Esophagus squamous epithelium (tissue), 5 donors: ENCODE data around the gene LILRA5. TPM values are rescaled to one million over a fixed set of nuclear protein-coding genes. Genes with fewer than 3 reads are reported as not detected.

Experiments
- DNase-seq: peaks from one replicate; lab custom pipeline; 2025; lab: John Stamatoyannopoulos, UW
- H3K27ac ChIP-seq, 4 donors: fragments of 200-600 bp; sonication (generic); one replicate each; pipeline ENCODE4 v1.5.1; 2016 to 2019; ENCODE audit warnings: mild to moderate bottlenecking in 1 of 4
- H3K27me3 ChIP-seq, 4 donors: fragments of 200-600 bp; sonication (generic); 1 replicate in 3 of 4; 2 replicates in 1 of 4; pipeline versions ENCODE4 v1.5.1 to v1.6.0; 2017 to 2021; ENCODE audit warnings: antibody characterized with exemption in 1 of 4
- H3K36me3 ChIP-seq, 3 donors: fragments of 200-600 bp; sonication (generic); one replicate each; pipeline ENCODE4 v1.5.1; 2016 to 2019
- H3K4me1 ChIP-seq, 3 donors: fragments of 200-600 bp; sonication (generic); one replicate each; pipeline ENCODE4 v1.5.1; 2017 to 2019
- H3K4me3 ChIP-seq, 4 donors: fragments of 200-600 bp; sonication (generic); 1 replicate in 3 of 4; 2 replicates in 1 of 4; pipeline ENCODE4 v1.5.1; 2016 to 2019; ENCODE audit warnings: mild to moderate bottlenecking in 2 of 4, moderate library complexity in 1 of 4
- H3K9me3 ChIP-seq, 3 donors: fragments of 200-600 bp; sonication (generic); one replicate each; pipeline ENCODE4 v1.5.1; 2016 to 2019
- POLR2A ChIP-seq, 4 donors: fragments of 450-650 bp; IDR thresholded peaks; one replicate each; pipeline ENCODE4 v1.6.1; 2017; ENCODE audit warnings: antibody characterized with exemption in 4 of 4, mild to moderate bottlenecking in 4 of 4, moderate library complexity in 3 of 4
- WGBS, 2 donors: methylation state at CpG; one replicate each; pipeline ENCODE4 v1.1.5; 2018; 5-methylcytosine and 5-hydroxymethylcytosine counted together
- intact Hi-C: fragments of 100-400 bp; cut with DNase I; formaldehyde crosslinking; loops from one replicate; pipeline ENCODE4 v1.15.0; 2022
- small RNA-seq, 4 donors: library from RNA; depleted of rRNA; stranded (forward); fragments of <200 nt; gene quantifications; one replicate each; pipeline ENCODE3, GENCODE V24; 2016
- total RNA-seq, 4 donors: library from RNA; depleted of rRNA; stranded (reverse); fragments of >200 nt; gene quantifications; one replicate each; pipeline ENCODE4 v1.1.0, GENCODE V29; 2016
- TF ChIP-seq, protein P1 (sequence below), 6 experiments: fragments of 450-650 bp in 4 of 6; fragments of 200-600 bp in 2 of 6; sonication (generic) in 2 of 6; IDR thresholded peaks; one replicate each; pipeline ENCODE4 v1.5.1; 2016 to 2019; ENCODE audit warnings: antibody characterized with exemption in 6 of 6, mild to moderate bottlenecking in 4 of 6, moderate library complexity in 4 of 6
- donor health status: DM: yes; HTN: yes; CAD: no.

The LILRA5 gene
- total RNA-seq, 4 donors from 2014 or later, result 0.38 to 1.4 (median 0.70) TPM; not detected in 1

DNA sequence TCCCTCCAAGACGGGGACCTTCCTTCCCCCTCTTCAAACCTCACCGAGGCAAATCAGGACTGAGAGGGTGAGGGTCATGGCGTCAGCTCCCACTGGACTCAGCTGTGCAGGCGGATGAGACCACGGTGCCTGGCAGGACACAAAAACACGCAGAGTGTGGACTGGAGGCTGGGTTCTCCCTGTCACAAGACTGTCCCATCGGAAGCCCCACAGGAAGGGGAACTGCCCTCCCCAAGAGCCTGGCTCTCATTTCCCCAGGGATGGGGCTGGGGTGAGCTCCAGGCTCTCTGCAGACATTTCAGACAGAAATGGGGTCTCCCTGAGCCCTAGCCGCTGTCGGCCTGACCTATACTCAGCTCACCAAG is 55.9 kb downstream of the LILRA5 start, which contains the start of gene LILRB5:
Gene LILRB5 (minus strand): TSS at position 158 of the 365 bp plus-strand sequence. CDS start 80 bp downstream, at position 78.
- WGBS, 2 donors, result 85 to 87% methylated on average over 2 to 6 of the region's 9 CpGs
- Histone ChIP-seq H3K27me3 (peaks cover 0 to 60% (median 0%) of the 10 kb centered on the region in 4 donors), H3K4me1 (no peaks in the 10 kb centered on the region), H3K4me3 (peak within 1 kb of the TSS in 2 of 4 donors; percentile 18 to 35), H3K9me3 (no peaks in the 10 kb centered on the region), H3K27ac (no peak within 1 kb of the TSS), H3K36me3 (no peaks in the 10 kb centered on the region)
- intact Hi-C loops, result no loop called here
- DNase-seq, result no peak
- TF ChIP-seq POLR2A (IDR thresholded peaks at IDR 0.05), result no peak
- TF ChIP-seq, protein P1, sequence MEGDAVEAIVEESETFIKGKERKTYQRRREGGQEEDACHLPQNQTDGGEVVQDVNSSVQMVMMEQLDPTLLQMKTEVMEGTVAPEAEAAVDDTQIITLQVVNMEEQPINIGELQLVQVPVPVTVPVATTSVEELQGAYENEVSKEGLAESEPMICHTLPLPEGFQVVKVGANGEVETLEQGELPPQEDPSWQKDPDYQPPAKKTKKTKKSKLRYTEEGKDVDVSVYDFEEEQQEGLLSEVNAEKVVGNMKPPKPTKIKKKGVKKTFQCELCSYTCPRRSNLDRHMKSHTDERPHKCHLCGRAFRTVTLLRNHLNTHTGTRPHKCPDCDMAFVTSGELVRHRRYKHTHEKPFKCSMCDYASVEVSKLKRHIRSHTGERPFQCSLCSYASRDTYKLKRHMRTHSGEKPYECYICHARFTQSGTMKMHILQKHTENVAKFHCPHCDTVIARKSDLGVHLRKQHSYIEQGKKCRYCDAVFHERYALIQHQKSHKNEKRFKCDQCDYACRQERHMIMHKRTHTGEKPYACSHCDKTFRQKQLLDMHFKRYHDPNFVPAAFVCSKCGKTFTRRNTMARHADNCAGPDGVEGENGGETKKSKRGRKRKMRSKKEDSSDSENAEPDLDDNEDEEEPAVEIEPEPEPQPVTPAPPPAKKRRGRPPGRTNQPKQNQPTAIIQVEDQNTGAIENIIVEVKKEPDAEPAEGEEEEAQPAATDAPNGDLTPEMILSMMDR (IDR thresholded peaks at IDR 0.05), result no peak

Small RNAs within 50 kb of the gene (small RNA-seq; reads per million reads assigned to genes)
- gene AC245884.12 (0 reads per million in 4 donors), gene MIR4752 (0 reads per million in 4 donors), gene RNU6-1307P (0 reads per million in 4 donors)

Other genes starting within 250 kb of the LILRA5 start
- not detected for gene VSTM1, start 249.3 kb downstream of the LILRA5 start, total RNA-seq
- not detected for gene TARM1, start 231.8 kb downstream of the LILRA5 start, total RNA-seq
- gene OSCAR, start 212.4 kb downstream of the LILRA5 start, total RNA-seq, result 1 to 10 TPM in 2 of 4 donors, under 1 TPM in 1, not detected in 1; 0.70 to 1.6 (median 1.3) TPM
- 10 to 100 TPM; 20.9 to 29.5 (median 25.4) TPM for gene NDUFA3, start 210.3 kb downstream of the LILRA5 start, total RNA-seq
- 1 to 10 TPM; 6.1 to 9.0 (median 7.4) TPM for gene TFPT, start 197.5 kb downstream of the LILRA5 start, total RNA-seq
- 10 to 100 TPM; 41.8 to 49.2 (median 43.2) TPM for gene PRPF31, start 197.4 kb downstream of the LILRA5 start, total RNA-seq
- gene CNOT3, start 175.4 kb downstream of the LILRA5 start, total RNA-seq, result 10 to 100 TPM; 18.0 to 27.9 (median 18.7) TPM
- gene LENG1, start 153.4 kb downstream of the LILRA5 start, total RNA-seq, result 1 to 10 TPM; 1.7 to 4.7 (median 4.3) TPM
- 10 to 100 TPM in 3 of 4 donors, 1 to 10 TPM in 1; 4.0 to 45.6 (median 17.5) TPM for gene TMC4, start 140.0 kb downstream of the LILRA5 start, total RNA-seq
- gene MBOAT7, start 123.6 kb downstream of the LILRA5 start, total RNA-seq, result 10 to 100 TPM; 32.2 to 56.2 (median 40.8) TPM
- 10 to 100 TPM; 56.1 to 70.9 (median 64.4) TPM for gene TSEN34, start 121.9 kb downstream of the LILRA5 start, total RNA-seq
- gene RPS9, start 112.3 kb downstream of the LILRA5 start, total RNA-seq, result 1,000 to 10,000 TPM; 1,466 to 2,803 (median 2,105) TPM
- 10 to 100 TPM in 1 of 4 donors, 1 to 10 TPM in 2, not detected in 1; 7.8 to 18.8 (median 8.3) TPM for gene LILRB3, start 90.2 kb downstream of the LILRA5 start, total RNA-seq
- 1 to 10 TPM in 1 of 4 donors, under 1 TPM in 2, not detected in 1; 0.53 to 1.7 (median 0.95) TPM for gene LILRA6, start 70.4 kb downstream of the LILRA5 start, total RNA-seq
- 1 to 10 TPM in 3 of 4 donors, not detected in 1; 1.4 to 9.3 (median 5.8) TPM for gene LILRB5, start 55.9 kb downstream of the LILRA5 start, total RNA-seq
- gene LILRB2, start 32.1 kb downstream of the LILRA5 start, total RNA-seq, result 1 to 10 TPM in 2 of 4 donors, under 1 TPM in 1, not detected in 1; 0.40 to 1.9 (median 1.0) TPM
- under 1 TPM in 1 of 4 donors, not detected in 3; 0.19 TPM for gene LILRA4, start 26.0 kb upstream of the LILRA5 start, total RNA-seq
- 10 to 100 TPM in 2 of 4 donors, 1 to 10 TPM in 1, under 1 TPM in 1; 0.57 to 11.4 (median 6.1) TPM for gene LAIR1, start 51.8 kb upstream of the LILRA5 start, total RNA-seq
- 1 to 10 TPM in 2 of 4 donors, under 1 TPM in 1, not detected in 1; 0.44 to 4.4 (median 2.0) TPM for gene TTYH1, start 102.3 kb upstream of the LILRA5 start, total RNA-seq
- gene LENG8, start 136.0 kb upstream of the LILRA5 start, total RNA-seq, result 10 to 100 TPM; 22.9 to 95.2 (median 49.6) TPM
- 10 to 100 TPM in 2 of 4 donors, 1 to 10 TPM in 2; 8.1 to 13.1 (median 10.1) TPM for gene LENG9, start 150.6 kb upstream of the LILRA5 start, total RNA-seq
- 10 to 100 TPM in 2 of 4 donors, 1 to 10 TPM in 2; 6.0 to 39.4 (median 9.8) TPM for gene CDC42EP5, start 160.1 kb upstream of the LILRA5 start, total RNA-seq
- gene LAIR2, start 189.7 kb upstream of the LILRA5 start, total RNA-seq, result not detected